GM03348 (cell line): ENCODE data around the gene TMEM63A.
"Not testable (repeated sequence)": the region's sequence is repeated elsewhere in the genome, so short reads cannot be mapped to it uniquely, and the experiment has no call there.

ENCODE experiments used
- DNase-seq: peaks from one replicate; pipeline ENCODE4 v3.0.0; 2012; ENCODE audit warnings: low spot score

TMEM63A gene

DNA sequence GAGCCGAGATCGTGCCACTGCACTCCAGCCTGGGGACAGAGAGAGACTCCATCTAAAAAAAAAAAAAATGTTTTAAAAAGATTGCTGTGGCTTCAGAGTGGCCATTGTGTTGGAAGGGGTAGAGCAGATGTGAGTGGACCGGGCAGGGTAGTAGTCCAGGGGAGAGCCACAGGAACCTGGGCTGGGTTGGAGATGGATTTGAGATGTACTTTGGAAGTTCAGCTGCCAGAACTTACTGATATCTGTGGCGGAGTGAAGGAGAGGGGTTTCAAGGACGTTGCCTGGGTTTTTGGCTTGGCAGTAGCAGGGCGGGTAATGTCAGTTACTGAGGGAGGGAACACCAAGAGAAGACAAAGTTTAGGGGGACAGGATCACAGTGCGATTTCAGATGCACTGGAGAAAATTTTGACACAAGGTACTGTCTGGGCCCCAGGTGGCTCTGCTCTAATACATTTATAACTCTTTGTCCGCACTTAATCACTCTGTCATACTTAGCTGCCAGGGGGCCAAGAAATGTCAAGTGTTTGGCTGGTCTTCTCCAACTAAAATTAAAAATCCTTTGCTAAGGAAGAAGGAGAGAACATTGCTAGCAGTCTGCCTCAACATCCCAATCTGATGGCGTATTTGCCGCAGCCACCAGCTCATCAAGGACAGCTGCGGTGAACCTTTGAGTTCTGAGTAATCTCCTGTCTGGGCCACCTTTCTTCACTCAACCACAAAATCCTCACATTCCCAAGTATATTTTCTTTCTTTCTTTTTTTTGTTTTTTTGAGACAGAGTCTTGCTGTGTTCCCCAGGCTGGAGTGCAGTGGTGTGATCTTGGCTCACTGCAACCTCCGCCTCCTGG lies 62.6 kb downstream of the TMEM63A start:
- DNase-seq: no peak

DNA sequence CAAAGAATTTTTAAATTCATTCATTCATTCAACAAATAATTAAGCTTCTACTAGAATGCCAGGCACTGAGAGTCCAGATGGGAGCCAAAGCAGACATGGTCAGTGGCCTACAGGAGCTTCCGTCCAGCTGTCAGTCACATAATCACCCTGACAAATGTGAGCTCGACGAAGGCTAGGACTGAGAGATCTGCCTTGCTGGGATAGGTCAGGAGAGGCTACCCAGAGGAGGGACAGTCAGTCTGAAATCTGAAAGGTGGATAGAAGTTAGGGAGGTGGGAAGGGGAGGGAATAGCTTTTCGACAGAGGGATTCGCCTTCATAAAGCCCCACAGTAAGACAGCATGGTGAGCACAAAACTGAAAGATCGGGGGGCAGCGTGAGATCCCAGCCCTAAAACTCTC lies 64.0 kb downstream of the TMEM63A start:
- DNase-seq: no peak

- peak; percentile 87 for DNase-seq
These were observed 64.5 kb downstream of the TMEM63A start for GRCh38 chr1:225817611-225818061.

DNA sequence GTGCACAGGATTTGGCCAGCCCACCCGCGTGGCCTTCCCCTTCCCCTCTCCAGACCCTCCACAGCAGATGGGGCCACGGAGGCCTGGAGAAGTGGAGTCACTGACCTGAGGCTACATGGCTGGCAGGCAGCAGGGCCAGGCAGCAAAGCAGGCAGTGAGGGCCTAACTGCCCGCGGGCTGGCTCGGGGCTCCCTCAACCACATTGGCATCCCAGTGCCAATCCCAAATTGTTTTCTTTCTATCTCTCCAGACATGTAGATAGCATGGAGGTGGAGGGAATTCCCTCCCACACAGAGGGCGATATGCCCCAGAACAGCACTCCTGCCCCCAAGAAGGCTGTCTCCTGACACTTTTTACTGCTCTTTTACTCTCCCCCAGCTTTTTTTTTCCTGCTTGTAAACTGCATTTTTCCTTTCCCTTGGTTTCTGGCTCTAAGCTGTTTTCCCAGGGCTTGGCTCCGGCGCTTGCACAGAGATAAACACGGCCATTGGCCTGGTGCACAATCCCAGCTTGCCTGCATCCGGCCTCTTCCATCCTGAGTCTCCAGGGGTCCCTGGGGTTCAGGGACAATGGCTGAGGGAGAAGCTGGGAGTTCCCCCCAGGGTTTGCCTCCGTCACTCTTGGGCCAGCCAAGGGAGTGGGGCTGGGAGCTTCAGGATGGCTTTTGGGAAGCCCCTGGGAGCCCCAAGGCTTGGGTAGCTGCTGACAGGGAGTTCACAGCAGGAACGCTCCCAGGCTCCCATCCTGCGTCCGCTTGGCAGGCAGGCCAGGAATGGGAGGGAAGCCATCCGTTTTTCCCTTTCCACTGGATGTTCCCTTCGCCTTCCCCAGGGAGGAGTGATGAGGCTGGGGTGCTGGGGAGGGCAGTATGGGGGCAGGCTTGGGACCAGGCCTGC lies 65.3 kb downstream of the TMEM63A start:
- DNase-seq: peak; percentile 60

DNA sequence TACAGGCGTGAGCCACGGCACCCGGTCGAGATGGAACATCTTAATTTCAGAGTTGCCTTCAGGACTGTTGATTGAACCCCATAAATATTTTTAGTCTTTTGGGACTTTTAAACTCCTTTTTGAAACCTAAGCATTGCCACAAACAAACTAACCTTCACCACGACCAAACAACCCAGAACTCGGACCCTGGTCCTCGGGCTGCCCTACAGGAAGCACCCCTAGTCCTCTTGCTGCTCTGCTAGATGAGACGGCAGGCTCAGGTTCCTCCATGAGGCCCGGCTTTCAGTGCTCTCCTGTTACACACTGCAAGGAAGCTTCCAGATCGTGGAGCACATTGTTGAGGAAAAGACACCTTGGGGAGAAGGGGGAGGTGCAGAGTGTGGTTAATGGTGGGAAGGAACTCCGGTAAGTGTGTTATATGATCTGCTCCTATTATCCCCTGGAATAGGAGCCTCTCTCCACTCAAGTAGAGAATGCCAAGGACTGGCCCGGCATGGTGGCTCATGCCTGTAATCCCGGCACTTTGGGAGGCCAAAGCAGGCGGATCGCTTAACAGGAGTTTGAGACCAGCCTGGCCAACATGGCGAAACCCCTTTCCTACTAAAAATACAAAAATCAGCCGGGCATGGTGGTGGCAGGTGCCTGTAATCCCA lies 66.5 kb downstream of the TMEM63A start:
- no peak for DNase-seq

DNA sequence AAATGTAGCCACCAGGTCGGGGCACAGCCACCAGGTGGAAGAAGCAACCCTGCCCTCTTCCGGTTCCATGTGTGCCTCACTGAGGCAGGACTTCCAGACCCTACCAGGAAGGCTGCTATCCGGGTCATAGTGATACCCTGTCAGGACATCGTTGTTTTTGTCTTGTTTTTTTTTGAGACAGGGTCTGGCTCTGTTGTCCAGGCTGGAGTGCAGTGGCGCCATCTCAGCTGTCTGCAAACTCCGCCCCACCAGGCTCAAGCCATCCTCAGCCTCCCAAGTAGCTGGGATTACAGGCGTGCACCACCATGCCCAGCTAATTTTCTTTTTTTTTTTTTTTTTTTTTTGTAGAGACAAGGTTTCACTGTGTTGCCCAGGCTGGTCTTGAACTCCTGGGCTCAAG lies 67.1 kb downstream of the TMEM63A start:
- DNase-seq: not testable (repeated sequence)

DNA sequence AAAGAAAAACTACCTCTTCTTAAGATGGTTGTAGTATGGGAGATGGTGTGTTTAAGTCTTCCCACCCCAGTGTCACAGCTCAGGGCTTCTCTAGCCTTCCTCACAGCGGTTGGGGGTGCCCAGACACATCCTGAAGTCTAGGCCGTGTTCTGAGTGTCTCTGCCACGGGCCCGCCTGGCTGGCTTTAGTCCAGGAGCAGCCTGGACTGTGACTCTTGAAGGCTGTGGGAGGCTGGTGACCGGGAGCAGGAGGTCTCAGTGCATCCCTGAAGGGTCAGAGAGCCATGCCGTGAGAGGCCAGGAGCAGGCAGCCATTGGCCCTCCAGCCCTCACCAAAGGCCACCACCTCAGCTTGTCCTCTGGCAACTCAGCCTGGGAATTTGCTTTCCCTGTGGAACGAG lies 67.8 kb downstream of the TMEM63A start:
- DNase-seq: no peak

GRCh38 chr1:225813214-225813964 lies 68.8 kb downstream of the TMEM63A start:
- DNase-seq: peak; percentile 56

DNA sequence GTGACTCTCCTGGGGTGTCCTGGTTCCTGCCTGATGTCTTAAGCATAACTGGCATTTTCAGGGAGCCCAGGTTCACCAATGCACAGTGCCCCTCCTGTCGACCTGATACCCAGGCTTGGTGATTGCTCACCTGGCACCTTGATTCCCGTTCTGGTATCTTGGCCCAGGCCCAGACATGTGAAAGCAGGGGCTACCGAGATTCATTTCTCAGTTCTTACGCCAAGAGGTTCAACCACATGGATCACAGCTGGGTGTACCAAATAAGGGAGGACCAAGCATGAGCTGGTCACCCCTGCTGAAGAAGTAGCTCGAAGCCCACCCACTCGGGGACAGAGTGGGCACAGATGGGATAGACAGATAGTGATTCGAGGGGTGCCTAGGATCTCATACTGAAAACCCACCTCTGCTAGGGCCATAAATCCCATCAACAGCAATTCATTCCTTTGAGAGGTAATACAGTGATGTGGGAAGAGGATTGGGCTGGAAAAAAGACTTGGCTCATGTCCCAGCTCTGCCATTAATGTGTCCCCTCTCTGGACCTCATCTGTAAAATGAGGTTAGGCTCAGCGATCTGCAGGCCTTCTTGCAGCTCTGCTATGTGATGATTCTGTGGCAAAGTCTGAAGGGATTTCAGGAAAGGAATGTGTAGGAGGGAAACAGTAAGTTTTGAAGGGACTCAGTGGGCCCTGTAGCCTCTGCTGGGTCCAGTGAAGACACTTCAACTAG lies 69.5 kb downstream of the TMEM63A start:
- no peak for DNase-seq

DNA sequence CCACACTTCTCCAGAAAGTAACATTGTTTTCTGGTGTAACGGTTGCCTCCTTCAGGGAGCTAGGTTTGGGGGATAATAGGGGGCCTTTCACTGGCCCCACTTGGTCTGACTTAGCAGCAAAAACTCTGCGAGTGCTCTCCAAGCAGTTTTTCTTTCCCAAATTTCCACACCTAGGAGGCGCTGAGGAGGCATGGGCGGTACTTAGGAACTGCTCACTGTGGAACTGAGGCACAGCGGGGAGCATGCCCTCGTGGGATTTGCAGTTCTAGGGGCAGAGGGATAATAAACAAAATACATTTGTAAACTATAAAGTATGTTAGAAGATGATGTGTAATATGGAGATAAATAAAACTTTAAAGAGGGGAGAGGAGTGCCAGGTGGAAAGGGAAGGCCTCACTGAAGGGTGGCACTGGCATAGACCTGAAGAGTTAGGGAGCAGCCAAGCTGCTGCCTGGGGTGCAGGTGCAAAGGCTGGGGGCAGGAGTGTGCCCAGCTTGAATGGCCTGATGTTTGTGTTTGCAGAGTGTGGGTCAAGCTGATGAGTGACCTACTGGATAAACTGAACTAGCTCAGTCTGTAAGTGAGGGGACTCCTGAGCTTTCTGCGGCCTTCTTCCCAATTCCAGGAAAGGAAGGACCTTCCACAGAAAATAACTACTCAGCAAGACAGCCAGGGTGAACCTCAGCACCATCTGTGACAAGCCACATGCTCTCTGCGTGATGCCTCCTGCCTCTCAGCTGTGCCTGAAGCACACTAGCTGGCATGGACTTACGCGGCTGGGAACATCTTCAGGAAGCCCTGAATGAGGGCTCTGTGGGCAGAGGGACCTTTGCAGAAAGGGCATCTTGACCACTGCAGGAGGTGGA lies 70.3 kb downstream of the TMEM63A start:
- DNase-seq: peak; percentile 38

DNA sequence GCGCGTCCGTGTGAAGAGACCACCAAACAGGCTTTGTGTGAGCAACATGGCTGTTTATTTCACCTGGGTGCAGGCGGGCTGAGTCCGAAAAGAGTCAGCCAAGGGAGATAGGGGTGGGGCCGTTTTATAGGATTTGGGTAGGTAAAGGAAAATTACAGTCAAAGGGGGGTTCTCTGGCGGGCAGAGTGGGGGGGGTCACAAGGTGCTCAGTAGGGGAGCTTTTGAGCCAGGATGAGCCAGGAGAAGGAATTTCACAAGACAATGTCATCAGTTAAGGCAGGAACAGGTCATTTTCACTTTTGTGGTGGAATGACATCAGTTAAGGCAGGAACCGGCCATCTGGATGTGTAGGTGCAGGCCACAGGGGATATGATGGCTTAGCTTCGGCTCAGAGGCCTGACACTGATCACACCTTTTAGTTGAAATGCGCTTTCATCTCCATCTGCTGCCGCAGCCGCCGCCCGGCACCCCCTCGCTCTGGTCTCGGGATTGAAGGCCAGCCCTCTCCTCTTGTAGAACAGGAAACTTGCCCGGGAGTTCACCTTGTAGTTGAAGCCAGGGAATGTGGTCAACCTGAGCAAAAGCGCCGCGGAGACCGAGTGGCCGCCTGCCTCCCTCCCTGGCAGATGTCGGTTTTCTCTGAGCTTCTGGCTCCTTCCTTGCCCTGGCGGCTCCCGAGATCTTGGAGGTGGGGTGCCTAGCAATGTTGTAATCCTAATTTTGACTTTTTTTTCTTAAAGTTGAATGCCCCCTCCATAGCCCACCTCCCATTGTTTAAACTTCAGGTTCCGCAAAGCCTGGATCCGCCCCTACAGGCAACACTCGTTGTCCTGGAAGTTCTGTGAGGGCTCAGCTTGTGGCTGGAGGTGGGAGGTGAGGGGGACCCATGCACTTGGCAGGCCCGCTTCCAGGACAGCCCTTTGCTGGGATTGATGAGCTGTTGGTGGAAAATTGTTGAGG lies 71.3 kb downstream of the TMEM63A start:
- DNase-seq: not testable (repeated sequence)

DNA sequence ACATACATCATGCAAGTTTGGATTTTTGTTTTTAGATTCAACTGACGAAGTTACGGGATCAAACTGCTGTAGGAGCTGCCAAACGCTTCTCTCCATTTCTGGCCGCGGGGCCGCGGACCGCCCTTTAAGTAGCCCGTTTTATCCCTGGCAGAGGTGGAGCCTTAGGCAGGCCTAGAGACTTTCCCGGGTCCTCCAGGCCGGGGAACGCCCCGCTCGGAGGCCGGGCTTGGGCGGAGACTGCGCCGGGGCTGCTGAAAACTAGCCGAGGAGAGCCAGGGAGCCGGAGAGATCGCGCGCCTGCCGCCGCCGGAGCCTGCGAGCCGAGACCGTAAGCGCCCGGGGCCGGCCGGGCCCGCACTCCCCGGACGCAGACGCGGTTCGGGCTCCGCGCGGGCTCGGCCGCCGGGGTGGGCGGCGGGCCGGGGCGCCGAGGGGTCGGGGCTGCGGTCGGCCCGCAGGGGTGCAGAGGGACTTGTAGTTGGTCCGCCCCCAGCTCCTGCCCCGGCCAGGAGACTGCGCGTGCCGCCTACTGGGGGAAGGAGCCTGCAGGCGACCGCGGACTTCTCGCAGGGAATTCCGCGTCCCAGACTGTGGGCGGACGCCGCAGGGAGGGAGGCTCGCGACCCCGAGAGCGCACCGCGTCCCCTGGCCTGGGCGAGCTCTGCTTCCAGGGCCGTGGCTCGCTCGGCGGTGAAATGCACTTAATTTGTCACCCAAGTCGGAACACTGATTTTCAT lies 72.2 kb downstream of the TMEM63A start, which contains the start of gene EPHX1:
Gene EPHX1 (plus strand): TSS at position 283 of the 737 bp plus-strand sequence. CDS start 18,606 bp downstream, outside the sequence.
- peak; percentile 98 for DNase-seq

DNA sequence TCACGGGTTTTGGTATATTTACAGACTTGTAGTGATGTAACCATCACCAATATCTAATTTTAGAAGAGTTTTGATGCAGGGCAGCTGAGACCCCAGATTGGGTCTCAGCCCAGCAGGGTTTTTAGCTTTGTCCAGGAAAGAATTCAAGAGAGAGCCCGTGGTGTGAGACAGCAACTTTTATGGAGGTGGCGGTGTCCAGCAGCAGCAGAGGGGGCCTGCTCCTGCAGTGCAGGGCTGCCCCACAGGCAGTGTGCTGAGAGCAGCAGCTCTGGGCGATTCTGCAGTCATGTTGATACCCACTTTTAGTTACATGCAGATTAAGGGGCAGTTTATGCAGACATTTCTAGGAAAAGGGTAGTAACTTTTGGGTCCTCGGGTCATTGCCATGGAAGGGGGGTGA lies 74.0 kb downstream of the TMEM63A start:
- DNase-seq: no peak

DNA sequence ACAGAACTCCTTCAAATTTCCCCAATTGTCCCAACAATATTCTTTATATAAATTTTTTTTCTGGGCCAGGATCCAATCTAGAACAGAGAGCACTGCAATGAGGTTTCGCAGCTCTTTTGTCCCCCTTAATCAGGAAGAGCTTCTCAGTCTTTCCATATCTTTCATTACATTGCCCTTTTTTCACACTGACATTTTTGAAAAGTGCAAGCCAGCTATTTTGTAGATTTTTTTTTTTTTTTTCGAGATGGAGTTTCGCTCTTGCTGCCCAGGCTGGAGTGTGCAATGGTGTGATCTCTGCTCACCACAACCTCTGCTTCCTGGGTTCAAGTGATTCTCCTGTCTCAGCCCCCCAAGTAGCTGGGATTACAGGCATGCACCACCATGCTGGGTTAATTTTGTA lies 75.4 kb downstream of the TMEM63A start:
- not testable (repeated sequence) for DNase-seq

DNA sequence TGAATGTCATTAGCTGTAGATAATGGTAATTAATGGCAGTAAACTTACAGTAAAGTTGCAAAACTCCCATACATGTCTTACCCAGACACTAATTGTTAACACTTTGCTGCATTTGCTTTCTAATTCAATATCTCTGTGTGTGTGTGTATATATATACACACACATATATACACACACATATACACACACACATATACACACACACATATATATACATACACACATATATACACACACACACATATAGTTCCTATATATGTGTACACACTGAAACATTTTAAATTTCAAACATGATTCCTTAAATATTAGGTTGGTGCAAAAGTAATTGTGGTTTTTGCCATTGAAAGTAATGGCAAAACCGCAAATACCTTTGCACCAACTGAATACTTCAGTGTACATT lies 75.9 kb downstream of the TMEM63A start:
- DNase-seq: no peak

- DNase-seq: not testable (repeated sequence)
These were observed 81.0 kb downstream of the TMEM63A start for GRCh38 chr1:225801146-225801545.

DNA sequence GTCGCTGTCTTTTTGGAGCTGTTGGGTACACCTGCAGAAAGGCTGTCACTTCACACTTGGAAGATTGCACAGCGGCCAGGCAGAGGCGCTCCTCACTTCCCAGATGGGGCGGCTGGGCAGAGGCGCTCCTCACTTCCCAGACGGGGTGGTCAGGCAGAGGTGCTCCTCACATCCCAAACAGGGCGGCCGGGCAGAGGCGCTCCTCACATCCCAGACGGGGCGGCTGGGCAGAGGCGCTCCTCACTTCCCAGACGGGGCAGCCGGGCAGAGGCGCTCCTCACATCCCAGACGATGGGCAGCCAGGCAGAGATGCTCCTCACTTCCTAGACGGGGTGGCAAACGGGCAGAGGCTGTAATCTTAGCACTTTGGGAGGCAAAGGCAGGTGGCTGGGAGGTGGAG lies 86.1 kb downstream of the TMEM63A start:
- not testable (repeated sequence) for DNase-seq
